Loucy (cell line): ENCODE results near the gene ROBO1.

ENCODE experiments used
- CTCF ChIP-seq: fragments of 200-600 bp; sonication (generic); conservative IDR thresholded peaks from 2 replicates; pipeline ENCODE4 v1.5.1; 2014; ENCODE audit warnings: mild to moderate bottlenecking, antibody characterized with exemption, low read length
- EZH2phosphoT487 ChIP-seq: fragments of 200-600 bp; IDR thresholded peaks from 2 replicates; pipeline ENCODE4 v1.6.1; 2018; ENCODE audit warnings: antibody characterized with exemption, mild to moderate bottlenecking, moderate library complexity, borderline replicate concordance

- TF ChIP-seq EZH2phosphoT487 (no peak), CTCF (no peak)
Observed at GRCh38 chr3:79427081-79427480, 340.7 kb downstream of the ROBO1 start.
